Smooth muscle cell (in vitro differentiated cells): ENCODE results near the gene ERBB4. TPM values are rescaled to one million over a fixed set of nuclear protein-coding genes. Genes with fewer than 3 reads are reported as not detected.

ENCODE experiments used
- DNase-seq: peaks from one replicate; lab custom pipeline; 2025; ENCODE audit not compliant: unreplicated experiment; lab: John Stamatoyannopoulos, UW
- H2AFZ ChIP-seq: fragments of 200-600 bp; sonication (generic); 2 replicates; pipeline ENCODE4 v1.6.0; 2016; ENCODE audit warnings: antibody characterized with exemption, low read depth, mild to moderate bottlenecking
- H3F3A ChIP-seq: fragments of 200-600 bp; sonication (generic); 2 replicates; pipeline ENCODE4 v1.6.0; 2017; ENCODE audit warnings: antibody characterized with exemption, low read depth
- H3K27ac ChIP-seq: fragments of 200-600 bp; sonication (generic); 2 replicates; pipeline ENCODE4 v1.5.1; 2016; ENCODE audit warnings: low read depth, mild to moderate bottlenecking
- H3K27me3 ChIP-seq: fragments of 200-600 bp; sonication (generic); 2 replicates; pipeline ENCODE4 v1.6.1; 2016; ENCODE audit warnings: low read depth, mild to moderate bottlenecking
- H3K36me3 ChIP-seq: fragments of 200-600 bp; sonication (generic); 2 replicates; pipeline ENCODE4 v1.5.1; 2016; ENCODE audit warnings: low read depth
- H3K4me1 ChIP-seq: fragments of 200-600 bp; sonication (generic); 2 replicates; pipeline ENCODE4 v1.5.1; 2016; ENCODE audit warnings: low read depth
- H3K4me2 ChIP-seq: fragments of 200-600 bp; sonication (generic); 2 replicates; pipeline ENCODE4 v1.6.0; 2016; ENCODE audit warnings: mild to moderate bottlenecking
- H3K4me3 ChIP-seq: fragments of 200-600 bp; sonication (generic); 2 replicates; pipeline ENCODE4 v1.5.1; 2016; ENCODE audit warnings: mild to moderate bottlenecking
- H3K79me2 ChIP-seq: fragments of 200-600 bp; sonication (generic); 2 replicates; pipeline ENCODE4 v1.6.0; 2016; ENCODE audit warnings: low read depth, mild to moderate bottlenecking
- H3K9ac ChIP-seq: fragments of 200-600 bp; sonication (generic); 2 replicates; pipeline ENCODE4 v1.6.0; 2016; ENCODE audit warnings: low read depth
- H3K9me3 ChIP-seq: fragments of 200-600 bp; sonication (generic); replicated peaks from 2 replicates; pipeline ENCODE4 v1.5.1; 2016; ENCODE audit warnings: low read depth
- H4K20me1 ChIP-seq: fragments of 200-600 bp; sonication (generic); 2 replicates; pipeline ENCODE4 v1.6.0; 2016; ENCODE audit warnings: low read depth
- WGBS: methylation state at CpG from one replicate; pipeline ENCODE4 v1.1.7; 2016; ENCODE audit warnings: low lambda C conversion rate; 5-methylcytosine and 5-hydroxymethylcytosine counted together
- polyA plus RNA-seq: library from polyadenylated mRNA; unstranded; fragments of >200 nt; fragmentation: Nextera tagmentation; extraction: Ambion mirVana; gene quantifications from 2 replicates; pipeline ENCODE4 v1.2.1, GENCODE V29; 2016
- total RNA-seq: library from RNA; depleted of rRNA; stranded (reverse); fragments of >200 nt; gene quantifications from 2 replicates; pipeline ENCODE4 v1.2.3, GENCODE V29; 2014
- TF ChIP-seq, protein P1 (sequence below): fragments of 200-600 bp; sonication (generic); IDR thresholded peaks from 2 replicates; pipeline ENCODE4 v1.5.1; 2017; ENCODE audit warnings: borderline replicate concordance, mild to moderate bottlenecking, antibody characterized with exemption; ENCODE audit not compliant: insufficient read depth, poor library complexity, severe bottlenecking

Gene ERBB4
- total and polyA plus RNA-seq, 2 experiments from 2014 or later, result 0.67 TPM; not detected in 1

DNA sequence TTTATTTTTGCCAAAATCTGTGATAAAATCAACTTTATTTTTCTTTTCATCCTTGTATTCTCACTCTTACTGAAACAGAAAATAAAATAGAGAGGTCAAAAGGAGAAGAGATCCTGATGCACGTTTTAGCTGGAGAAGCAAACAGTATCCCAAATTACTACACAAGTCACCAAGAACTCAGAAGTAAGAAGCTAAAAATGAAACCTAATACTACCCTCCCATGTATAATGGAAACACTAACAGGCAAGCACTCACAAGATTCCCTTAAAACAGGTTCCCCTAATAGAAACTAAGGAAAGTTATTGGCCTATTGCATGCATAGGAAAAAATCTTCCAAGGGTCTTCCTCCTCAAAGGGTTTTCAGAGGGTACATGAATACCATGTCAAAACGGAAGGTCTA lies 927.0 kb downstream of the ERBB4 start:
- Histone ChIP-seq H3K4me2 (no peak overlapping the region), H3K79me2 (no peaks in the 10 kb centered on the region), H3K4me1 (no peaks in the 10 kb centered on the region), H2AFZ (no peak overlapping the region), H3K36me3 (no peaks in the 10 kb centered on the region), H3K9me3 (no peaks in the 10 kb centered on the region), H4K20me1 (no peaks in the 10 kb centered on the region), H3F3A (no peaks in the 10 kb centered on the region), H3K9ac (no peak overlapping the region), H3K27me3 (no peaks in the 10 kb centered on the region), H3K4me3 (no peak overlapping the region), H3K27ac (no peak overlapping the region)
- DNase-seq, result no peak
- WGBS, result 89% methylated on average over 2 of the region's 2 CpGs
- TF ChIP-seq, protein P1, sequence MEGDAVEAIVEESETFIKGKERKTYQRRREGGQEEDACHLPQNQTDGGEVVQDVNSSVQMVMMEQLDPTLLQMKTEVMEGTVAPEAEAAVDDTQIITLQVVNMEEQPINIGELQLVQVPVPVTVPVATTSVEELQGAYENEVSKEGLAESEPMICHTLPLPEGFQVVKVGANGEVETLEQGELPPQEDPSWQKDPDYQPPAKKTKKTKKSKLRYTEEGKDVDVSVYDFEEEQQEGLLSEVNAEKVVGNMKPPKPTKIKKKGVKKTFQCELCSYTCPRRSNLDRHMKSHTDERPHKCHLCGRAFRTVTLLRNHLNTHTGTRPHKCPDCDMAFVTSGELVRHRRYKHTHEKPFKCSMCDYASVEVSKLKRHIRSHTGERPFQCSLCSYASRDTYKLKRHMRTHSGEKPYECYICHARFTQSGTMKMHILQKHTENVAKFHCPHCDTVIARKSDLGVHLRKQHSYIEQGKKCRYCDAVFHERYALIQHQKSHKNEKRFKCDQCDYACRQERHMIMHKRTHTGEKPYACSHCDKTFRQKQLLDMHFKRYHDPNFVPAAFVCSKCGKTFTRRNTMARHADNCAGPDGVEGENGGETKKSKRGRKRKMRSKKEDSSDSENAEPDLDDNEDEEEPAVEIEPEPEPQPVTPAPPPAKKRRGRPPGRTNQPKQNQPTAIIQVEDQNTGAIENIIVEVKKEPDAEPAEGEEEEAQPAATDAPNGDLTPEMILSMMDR, result no peak

DNA sequence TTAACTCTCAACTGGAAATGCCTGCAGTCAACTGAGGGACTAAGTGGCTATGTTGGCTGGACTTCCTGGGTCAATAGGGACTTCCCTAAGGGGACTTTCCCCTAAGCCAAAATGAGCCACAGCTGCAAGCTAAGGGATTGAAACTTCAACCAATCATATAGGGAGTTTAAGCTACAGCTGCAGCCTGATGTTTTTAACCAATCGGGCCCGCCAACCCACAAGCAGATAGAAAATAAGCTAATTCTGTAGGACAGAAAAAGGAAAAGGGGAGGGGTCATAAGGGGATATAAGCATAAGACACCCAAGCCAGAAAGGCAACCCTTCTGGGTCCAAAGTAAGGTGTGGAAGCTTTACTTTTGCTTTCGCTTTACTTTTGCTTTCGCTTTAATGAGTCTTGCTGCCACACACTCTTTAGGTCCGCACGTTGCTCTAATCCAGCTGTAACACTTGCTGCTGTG lies 927.5 kb downstream of the ERBB4 start:
- Histone ChIP-seq H3K27me3 (no peaks in the 10 kb centered on the region), H3K4me2 (no peak overlapping the region), H3K4me1 (no peaks in the 10 kb centered on the region), H3K4me3 (no peak overlapping the region), H3K27ac (no peak overlapping the region), H3F3A (no peaks in the 10 kb centered on the region), H3K9ac (no peak overlapping the region), H4K20me1 (no peaks in the 10 kb centered on the region), H2AFZ (no peak overlapping the region), H3K79me2 (no peaks in the 10 kb centered on the region), H3K9me3 (no peaks in the 10 kb centered on the region), H3K36me3 (no peaks in the 10 kb centered on the region)
- WGBS, result 91% methylated on average over 6 of the region's 6 CpGs
- DNase-seq, result no peak
- TF ChIP-seq, protein P1, result no peak

DNA sequence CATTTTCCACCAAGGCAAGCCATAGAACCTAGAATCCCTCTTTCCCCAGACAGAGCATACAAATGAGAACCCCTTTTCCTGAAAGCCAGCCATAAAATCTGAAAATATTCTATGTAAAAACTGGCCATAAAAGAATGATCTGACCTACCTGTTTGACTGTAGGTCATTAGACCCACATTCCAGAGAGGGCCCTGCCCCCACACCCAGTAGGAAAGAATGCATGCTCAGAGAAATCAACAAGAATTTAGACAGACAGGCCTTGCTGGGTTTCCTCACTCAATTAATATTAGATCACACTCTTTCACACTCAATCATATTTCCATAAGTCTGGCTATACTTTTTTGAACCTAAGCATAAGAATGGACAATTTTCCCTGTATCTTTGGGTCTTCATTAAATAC lies 929.5 kb downstream of the ERBB4 start:
- Histone ChIP-seq H3K9me3 (no peaks in the 10 kb centered on the region), H3K4me2 (no peak overlapping the region), H3K9ac (no peak overlapping the region), H3K36me3 (no peaks in the 10 kb centered on the region), H3K79me2 (no peaks in the 10 kb centered on the region), H4K20me1 (no peaks in the 10 kb centered on the region), H2AFZ (no peak overlapping the region), H3K27me3 (no peaks in the 10 kb centered on the region), H3K4me1 (no peaks in the 10 kb centered on the region), H3K27ac (no peak overlapping the region), H3F3A (no peaks in the 10 kb centered on the region), H3K4me3 (no peak overlapping the region)
- DNase-seq, result no peak
- TF ChIP-seq, protein P1, result no peak

DNA sequence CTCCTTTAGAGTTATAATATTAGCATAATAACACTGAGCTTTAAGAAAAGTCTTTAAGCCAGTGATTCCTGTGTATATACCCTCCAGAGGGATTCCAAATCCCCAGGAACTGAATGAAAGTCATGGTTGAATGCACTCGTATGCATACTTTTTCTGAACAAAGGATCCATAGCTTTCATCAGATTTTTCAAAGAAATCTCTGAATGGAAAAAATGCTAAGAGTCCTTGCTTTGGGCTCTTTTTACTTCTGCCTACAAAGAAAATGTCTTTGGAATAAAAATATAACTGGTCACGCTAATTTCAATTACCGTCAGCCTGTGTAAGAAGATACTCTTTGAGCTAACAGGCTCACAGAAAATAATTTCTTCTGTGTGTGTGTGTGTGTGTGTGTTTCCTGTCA lies 939.5 kb downstream of the ERBB4 start:
- no peak overlapping the region for H3K4me2 ChIP-seq
- H3K27ac ChIP-seq, result no peak overlapping the region
- no peak overlapping the region for H2AFZ ChIP-seq
- H4K20me1 ChIP-seq, result no peaks in the 10 kb centered on the region
- no peaks in the 10 kb centered on the region for H3K36me3 ChIP-seq
- no peaks in the 10 kb centered on the region for H3K27me3 ChIP-seq
- TF ChIP-seq, protein P1, result no peak
- no peak for DNase-seq
- H3K9me3 ChIP-seq, result no peaks in the 10 kb centered on the region
- H3K4me1 ChIP-seq, result peaks cover 10% of the 10 kb centered on the region
- 73% methylated on average over 3 of the region's 3 CpGs for WGBS
- no peaks in the 10 kb centered on the region for H3K79me2 ChIP-seq
- no peak overlapping the region for H3K9ac ChIP-seq
- no peak overlapping the region for H3K4me3 ChIP-seq
- H3F3A ChIP-seq, result no peaks in the 10 kb centered on the region
